Measurements from ENCODE around the gene MOV10L1.

MOV10L1 gene

GRCh38 chr22:50177537-50178470, 88.0 kb downstream of the MOV10L1 start:
- H3K27me3 ChIP-seq (replicated peaks in 2 of 5; ENCODE audit: control insufficient read depth in 4 of 5, insufficient read depth in 5 of 5, low read length in 4 of 5), result peaks cover 0 to 2% (median 0%) of the 10 kb centered on the region in 5 experiments
- H3K9me3 ChIP-seq (ENCODE audit: control extremely low read depth in 1 of 5, control insufficient read depth in 4 of 5, insufficient read depth in 2 of 5, low read depth in 1 of 5, low read length in 4 of 5), result no peaks in the 10 kb centered on the region
- 70% methylated on average over 59 of the region's 98 CpGs for WGBS (ENCODE audit: insufficient coverage)
- ChIA-PET CTCF (interaction anchor here (1.7 kb wide), 1 partner anchor 29 kb away, joined by 3 read pairs; no protein-coding TSS in a partner anchor), POLR2A (interaction anchor here (0.8 kb wide), 1 partner anchor 13 kb away, joined by 3 read pairs; no protein-coding TSS in a partner anchor)
- DNase-seq, result no peak
- H3K4me1 ChIP-seq (ENCODE audit: control extremely low read depth in 1 of 4, control insufficient read depth in 4 of 4, insufficient read depth in 4 of 4, low read length in 3 of 4), result peaks cover 0 to 43% (median 28%) of the 10 kb centered on the region in 4 experiments
- peaks cover 0 to 2% (median 0%) of the 10 kb centered on the region in 4 experiments for H3K36me3 ChIP-seq (ENCODE audit: control insufficient read depth in 4 of 4, insufficient read depth in 4 of 4, low read length in 3 of 4)
- H3K4me3 ChIP-seq (ENCODE audit: control insufficient read depth in 1 of 7, extremely low read depth in 1 of 7, insufficient read depth in 4 of 7, low read depth in 2 of 7, low read length in 6 of 7), result no peak overlapping the region
- H3K27ac ChIP-seq (ENCODE audit: insufficient read depth in 1 of 2, low read depth in 1 of 2, low read length in 2 of 2, poor library complexity in 1 of 2, severe bottlenecking in 2 of 2), result no peak overlapping the region

GRCh38 chr22:50178471-50178864, 88.7 kb downstream of the MOV10L1 start:
- 83% methylated on average over 21 of the region's 22 CpGs for WGBS (ENCODE audit: insufficient coverage)
- CTCF ChIA-PET, result no interaction called here

GRCh38 chr22:50178871-50179869, 89.4 kb downstream of the MOV10L1 start:
- Histone ChIP-seq H3K4me1 (ENCODE audit: control extremely low read depth in 1 of 4, control insufficient read depth in 4 of 4, insufficient read depth in 4 of 4, low read length in 3 of 4) (peaks cover 0 to 34% (median 20%) of the 10 kb centered on the region in 4 experiments), H3K27me3 (replicated peaks in 2 of 5; ENCODE audit: control insufficient read depth in 4 of 5, insufficient read depth in 5 of 5, low read length in 4 of 5) (peaks cover 0 to 2% (median 0%) of the 10 kb centered on the region in 5 experiments), H3K4me3 (ENCODE audit: control insufficient read depth in 1 of 7, extremely low read depth in 1 of 7, insufficient read depth in 4 of 7, low read depth in 2 of 7, low read length in 6 of 7) (peak overlapping the region in 1 of 7 experiments; percentile 33), H3K36me3 (ENCODE audit: control insufficient read depth in 4 of 4, insufficient read depth in 4 of 4, low read length in 3 of 4) (peaks cover 0 to 2% (median 0%) of the 10 kb centered on the region in 4 experiments), H3K9me3 (ENCODE audit: control extremely low read depth in 1 of 5, control insufficient read depth in 4 of 5, insufficient read depth in 2 of 5, low read depth in 1 of 5, low read length in 4 of 5) (no peaks in the 10 kb centered on the region), H3K27ac (ENCODE audit: insufficient read depth in 1 of 2, low read depth in 1 of 2, low read length in 2 of 2, poor library complexity in 1 of 2, severe bottlenecking in 2 of 2) (no peak overlapping the region)
- ChIA-PET CTCF (interaction anchor here (1.0 kb wide), 1 partner anchor 147 kb away, joined by 3 read pairs; no protein-coding TSS in a partner anchor), POLR2A (interaction anchor here (0.8 to 1.2 kb wide), 2 partner anchors 12 kb away, joined by 3 to 4 read pairs; no protein-coding TSS in a partner anchor)
- WGBS (ENCODE audit: insufficient coverage), result 89% methylated on average over 41 of the region's 64 CpGs
- no peak for DNase-seq

More at GRCh38 chr22:50178471-50178864, 88.7 kb downstream of the MOV10L1 start:
- Histone ChIP-seq H3K4me1 (ENCODE audit: control extremely low read depth in 1 of 4, control insufficient read depth in 4 of 4, insufficient read depth in 4 of 4, low read length in 3 of 4) (peaks cover 0 to 37% (median 22%) of the 10 kb centered on the region in 4 experiments), H3K9me3 (ENCODE audit: control extremely low read depth in 1 of 5, control insufficient read depth in 4 of 5, insufficient read depth in 2 of 5, low read depth in 1 of 5, low read length in 4 of 5) (no peaks in the 10 kb centered on the region), H3K36me3 (ENCODE audit: control insufficient read depth in 4 of 4, insufficient read depth in 4 of 4, low read length in 3 of 4) (peaks cover 0 to 2% (median 0%) of the 10 kb centered on the region in 4 experiments), H3K27ac (ENCODE audit: insufficient read depth in 1 of 2, low read depth in 1 of 2, low read length in 2 of 2, poor library complexity in 1 of 2, severe bottlenecking in 2 of 2) (no peak overlapping the region), H3K27me3 (replicated peaks in 2 of 5; ENCODE audit: control insufficient read depth in 4 of 5, insufficient read depth in 5 of 5, low read length in 4 of 5) (peaks cover 0 to 2% (median 0%) of the 10 kb centered on the region in 5 experiments), H3K4me3 (ENCODE audit: control insufficient read depth in 1 of 7, extremely low read depth in 1 of 7, insufficient read depth in 4 of 7, low read depth in 2 of 7, low read length in 6 of 7) (no peak overlapping the region)
- POLR2A ChIA-PET, result interaction anchor here (0.8 kb wide), 1 partner anchor 13 kb away, joined by 3 read pairs; no protein-coding TSS in a partner anchor
- no peak for DNase-seq

- H3K27me3 ChIP-seq (replicated peaks in 2 of 5; ENCODE audit: control insufficient read depth in 4 of 5, insufficient read depth in 5 of 5, low read length in 4 of 5), result peaks cover 0 to 6% (median 2%) of the 10 kb centered on the region in 5 experiments
- H3K36me3 ChIP-seq (ENCODE audit: control insufficient read depth in 4 of 4, insufficient read depth in 4 of 4, low read length in 3 of 4), result peaks cover 0 to 2% (median 0%) of the 10 kb centered on the region in 4 experiments
- H3K4me3 ChIP-seq (ENCODE audit: control insufficient read depth in 1 of 7, extremely low read depth in 1 of 7, insufficient read depth in 4 of 7, low read depth in 2 of 7, low read length in 6 of 7), result peak overlapping the region in 1 of 7 experiments; percentile 33
- POLR2A ChIA-PET, result interaction anchor here (0.6 to 1.2 kb wide), 2 partner anchors 11 to 115 kb away, joined by 3 to 4 read pairs; no protein-coding TSS in a partner anchor
- CTCF ChIA-PET, result interaction anchor here (1.0 to 2.1 kb wide), 3 partner anchors 11 to 148 kb away, joined by 3 to 11 read pairs (median 3); no protein-coding TSS in a partner anchor
- 44% methylated on average over 32 of the region's 39 CpGs for WGBS (ENCODE audit: insufficient coverage)
- peaks cover 0 to 43% (median 28%) of the 10 kb centered on the region in 4 experiments for H3K4me1 ChIP-seq (ENCODE audit: control extremely low read depth in 1 of 4, control insufficient read depth in 4 of 4, insufficient read depth in 4 of 4, low read length in 3 of 4)
- H3K27ac ChIP-seq (ENCODE audit: insufficient read depth in 1 of 2, low read depth in 1 of 2, low read length in 2 of 2, poor library complexity in 1 of 2, severe bottlenecking in 2 of 2), result no peak overlapping the region
- no peaks in the 10 kb centered on the region for H3K9me3 ChIP-seq (ENCODE audit: control extremely low read depth in 1 of 5, control insufficient read depth in 4 of 5, insufficient read depth in 2 of 5, low read depth in 1 of 5, low read length in 4 of 5)
- no peak for DNase-seq
Observed at GRCh38 chr22:50179937-50180726, 90.3 kb downstream of the MOV10L1 start.

- Histone ChIP-seq H3K27ac (ENCODE audit: insufficient read depth in 1 of 2, low read depth in 1 of 2, low read length in 2 of 2, poor library complexity in 1 of 2, severe bottlenecking in 2 of 2) (no peak overlapping the region), H3K4me1 (ENCODE audit: control extremely low read depth in 1 of 4, control insufficient read depth in 4 of 4, insufficient read depth in 4 of 4, low read length in 3 of 4) (peaks cover 0 to 46% (median 32%) of the 10 kb centered on the region in 4 experiments), H3K27me3 (replicated peaks in 2 of 5; ENCODE audit: control insufficient read depth in 4 of 5, insufficient read depth in 5 of 5, low read length in 4 of 5) (peaks cover 0 to 6% (median 0%) of the 10 kb centered on the region in 5 experiments), H3K36me3 (ENCODE audit: control insufficient read depth in 4 of 4, insufficient read depth in 4 of 4, low read length in 3 of 4) (peaks cover 0 to 2% (median 0%) of the 10 kb centered on the region in 4 experiments), H3K9me3 (ENCODE audit: control extremely low read depth in 1 of 5, control insufficient read depth in 4 of 5, insufficient read depth in 2 of 5, low read depth in 1 of 5, low read length in 4 of 5) (no peaks in the 10 kb centered on the region), H3K4me3 (ENCODE audit: control insufficient read depth in 1 of 7, extremely low read depth in 1 of 7, insufficient read depth in 4 of 7, low read depth in 2 of 7, low read length in 6 of 7) (no peak overlapping the region)
- WGBS (ENCODE audit: insufficient coverage), result 93% methylated on average over 23 of the region's 27 CpGs
- DNase-seq, result no peak
- POLR2A ChIA-PET, result interaction anchor here (0.6 kb wide), 1 partner anchor 115 kb away, joined by 3 read pairs; no protein-coding TSS in a partner anchor
- CTCF ChIA-PET, result interaction anchor here (0.9 to 2.1 kb wide), 4 partner anchors 11 to 60 kb away, joined by 3 to 11 read pairs (median 3); no protein-coding TSS in a partner anchor
Observed at GRCh38 chr22:50180727-50181521, 91.1 kb downstream of the MOV10L1 start.
